Spleen (tissue), 11 donors: Measurements from ENCODE around the gene UIMC1. TPM values are rescaled to one million over a fixed set of nuclear protein-coding genes. Genes with fewer than 3 reads are reported as not detected.

Experiments
- DNase-seq: peaks from one replicate; pipeline ENCODE4 v3.0.0-alpha.2; 2020
- H3K27ac ChIP-seq, 8 donors: fragments of 200-600 bp; sonication (generic) in 7 of 8; 1 replicate in 4 of 8; 2 replicates in 4 of 8; pipeline versions ENCODE4 v1.5.0 to v1.8.0; 2016 to 2021; ENCODE audit warnings: inconsistent platforms in 4 of 8, mild to moderate bottlenecking in 4 of 8, moderate library complexity in 1 of 8
- H3K27me3 ChIP-seq, 7 donors: fragments of 200-600 bp; sonication (generic) in 6 of 7; replicated peaks in 1 of 7; 1 replicate in 4 of 7; 2 replicates in 3 of 7; pipeline versions ENCODE4 v1.5.0 to v1.8.0; 2016 to 2021; ENCODE audit warnings: inconsistent platforms in 3 of 7, mild to moderate bottlenecking in 1 of 7
- H3K36me3 ChIP-seq, 6 donors: fragments of 200-600 bp; sonication (generic) in 5 of 6; 1 replicate in 4 of 6; 2 replicates in 2 of 6; pipeline versions ENCODE4 v1.5.0 to v1.8.0; 2016 to 2021; ENCODE audit warnings: inconsistent platforms in 2 of 6
- H3K4me1 ChIP-seq, 6 donors: fragments of 200-600 bp; sonication (generic) in 5 of 6; 1 replicate in 3 of 6; 2 replicates in 3 of 6; pipeline versions ENCODE4 v1.5.0 to v1.8.0; 2016 to 2021; ENCODE audit warnings: inconsistent platforms in 3 of 6
- H3K4me3 ChIP-seq, 8 donors: fragments of 200-600 bp; sonication (generic) in 7 of 8; 1 replicate in 4 of 8; 2 replicates in 4 of 8; pipeline versions ENCODE4 v1.5.0 to v1.8.0; 2016 to 2021; ENCODE audit warnings: inconsistent platforms in 4 of 8, mild to moderate bottlenecking in 4 of 8, moderate library complexity in 2 of 8
- H3K9me3 ChIP-seq, 8 donors: fragments of 200-600 bp; sonication (generic) in 7 of 8; 1 replicate in 4 of 8; 2 replicates in 4 of 8; pipeline versions ENCODE4 v1.5.0 to v1.8.0; 2016 to 2021; ENCODE audit warnings: inconsistent platforms in 4 of 8
- POLR2A ChIP-seq, 3 donors: fragments of 450-650 bp; IDR thresholded peaks; one replicate each; pipeline ENCODE4 v1.5.1; 2017; ENCODE audit warnings: antibody characterized with exemption in 3 of 3, mild to moderate bottlenecking in 1 of 3
- POLR2AphosphoS5 ChIP-seq, 3 donors: sonication (generic); formaldehyde crosslinking; IDR thresholded peaks; one replicate each; pipeline ENCODE4 v1.5.1; 2017; ENCODE audit warnings: antibody characterized with exemption in 3 of 3
- WGBS, 5 donors: extraction: QIAGEN DNeasy Blood & Tissue Kit in 3 of 5; methylation state at CpG; one replicate each; pipeline versions ENCODE4 v1.1.5 to v1.1.7; 2013 to 2018; 5-methylcytosine and 5-hydroxymethylcytosine counted together
- intact Hi-C: fragments of 100-400 bp; cut with DNase I; formaldehyde crosslinking; loops from one replicate; pipeline ENCODE4 v1.15.0; 2023; ENCODE audit warnings: low total_unique reads
- polyA plus RNA-seq, 3 donors: library from polyadenylated mRNA; stranded (reverse); fragments of 200-250 nt; gene quantifications; one replicate each; pipeline ENCODE4 v1.2.1, GENCODE V29; 2013
- total RNA-seq, 7 donors: library from RNA; depleted of rRNA in 3 of 7; stranded (reverse); fragments of >200 nt in 3 of 7; fragmentation: NEBNext Ultra II Directional in 4 of 7; extraction: Animal tissue kit (Norgen Biotek cat#: 25700) in 4 of 7; gene quantifications; one replicate each; pipeline versions ENCODE4 v1.1.0 to v1.2.1, GENCODE V29; 2016 to 2021
- TF ChIP-seq, protein P1 (sequence below), 11 experiments: fragments of 200-600 bp in 7 of 11; fragments of 450-650 bp in 4 of 11; sonication (generic) in 4 of 11; IDR thresholded peaks in 8 of 11; conservative IDR thresholded peaks in 3 of 11; 1 replicate in 7 of 11; 2 replicates in 4 of 11; pipeline versions ENCODE4 v1.4.0 to v1.8.0; 2016 to 2021; ENCODE audit warnings: antibody characterized with exemption in 11 of 11, inconsistent platforms in 4 of 11, mild to moderate bottlenecking in 1 of 11
- donor health status: healthy with polysubstance abuse.
- donor health status: DM: no; HTN: no; CAD: no; lungs with moderate emphysema.
- donor health status: DM: no; HTN: no; CAD: no.
- donor health status: Bipolar disorder and iron deficiency.
- donor health status: healthy.
- donor health status: DM: no; HTN: no; CAD: no.
- donor health status: DM: yes; HTN: yes; CAD: no.

The UIMC1 gene
- total and polyA plus RNA-seq, 10 donors: 34.4 to 81.8 (median 53.8) TPM

DNA sequence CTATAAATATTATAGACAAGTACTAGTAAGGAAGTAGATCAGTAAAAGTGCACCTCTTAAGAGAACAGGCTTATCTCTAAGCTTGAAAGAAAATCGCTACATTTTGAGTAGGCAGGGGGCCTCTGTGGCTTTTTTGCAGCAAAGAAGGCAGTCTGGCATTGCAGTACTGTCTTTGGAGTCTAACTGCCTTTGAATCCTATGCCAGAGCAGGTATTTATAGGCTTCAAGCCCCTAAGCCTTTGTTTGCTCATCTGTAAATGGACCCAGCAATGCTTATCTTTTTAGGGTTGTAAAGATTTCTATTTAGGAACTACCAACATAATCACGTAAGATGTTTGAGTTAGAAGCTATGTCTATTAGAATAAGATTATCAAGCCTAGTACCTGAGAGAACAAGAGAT is 83.8 kb downstream of the UIMC1 start:
- Histone ChIP-seq H3K4me3 (no peak overlapping the region), H3K36me3 (peaks cover 0 to 69% (median 15%) of the 10 kb centered on the region in 6 donors), H3K27ac (no peak overlapping the region), H3K27me3 (no peaks in the 10 kb centered on the region), H3K4me1 (no peaks in the 10 kb centered on the region), H3K9me3 (no peaks in the 10 kb centered on the region)
- WGBS, 5 donors: 89 to 96% (median 93%) methylated on average over 2 of the region's 2 CpGs
- DNase-seq: no peak
- TF ChIP-seq POLR2AphosphoS5 (IDR thresholded peaks at IDR 0.05) (no peak), POLR2A (IDR thresholded peaks at IDR 0.05) (no peak)
- TF ChIP-seq, protein P1, sequence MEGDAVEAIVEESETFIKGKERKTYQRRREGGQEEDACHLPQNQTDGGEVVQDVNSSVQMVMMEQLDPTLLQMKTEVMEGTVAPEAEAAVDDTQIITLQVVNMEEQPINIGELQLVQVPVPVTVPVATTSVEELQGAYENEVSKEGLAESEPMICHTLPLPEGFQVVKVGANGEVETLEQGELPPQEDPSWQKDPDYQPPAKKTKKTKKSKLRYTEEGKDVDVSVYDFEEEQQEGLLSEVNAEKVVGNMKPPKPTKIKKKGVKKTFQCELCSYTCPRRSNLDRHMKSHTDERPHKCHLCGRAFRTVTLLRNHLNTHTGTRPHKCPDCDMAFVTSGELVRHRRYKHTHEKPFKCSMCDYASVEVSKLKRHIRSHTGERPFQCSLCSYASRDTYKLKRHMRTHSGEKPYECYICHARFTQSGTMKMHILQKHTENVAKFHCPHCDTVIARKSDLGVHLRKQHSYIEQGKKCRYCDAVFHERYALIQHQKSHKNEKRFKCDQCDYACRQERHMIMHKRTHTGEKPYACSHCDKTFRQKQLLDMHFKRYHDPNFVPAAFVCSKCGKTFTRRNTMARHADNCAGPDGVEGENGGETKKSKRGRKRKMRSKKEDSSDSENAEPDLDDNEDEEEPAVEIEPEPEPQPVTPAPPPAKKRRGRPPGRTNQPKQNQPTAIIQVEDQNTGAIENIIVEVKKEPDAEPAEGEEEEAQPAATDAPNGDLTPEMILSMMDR (IDR thresholded peaks at IDR 0.05 in 8 of 11, conservative IDR thresholded peaks at IDR 0.05 in 3 of 11): no peak
- intact Hi-C loops: no loop called here

DNA sequence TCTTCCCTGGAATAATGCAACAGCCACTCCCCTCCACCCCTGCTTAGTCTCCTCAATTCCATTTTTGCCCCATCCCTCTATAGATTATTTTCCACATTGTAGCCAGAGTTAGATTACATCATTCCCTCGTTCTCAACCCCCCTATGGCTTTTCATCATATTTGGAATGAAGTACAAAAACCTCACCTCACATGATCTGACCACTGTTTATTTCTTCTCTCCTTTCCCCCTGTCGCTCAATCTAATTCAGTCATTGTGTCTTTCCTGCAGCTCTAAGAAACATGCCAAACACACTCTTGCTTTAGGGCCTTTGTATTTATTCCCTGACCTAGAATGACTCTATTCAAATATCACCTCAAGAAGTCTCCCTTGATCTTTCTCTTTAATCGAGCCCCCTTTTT is 84.9 kb downstream of the UIMC1 start:
- WGBS, 5 donors: 86 to 97% (median 89%) methylated on average over 3 of the region's 3 CpGs
- no peak overlapping the region for H3K4me3 ChIP-seq
- intact Hi-C loops: no loop called here
- no peak overlapping the region for H3K27ac ChIP-seq
- H3K4me1 ChIP-seq: no peaks in the 10 kb centered on the region
- no peak for DNase-seq
- no peak for TF ChIP-seq POLR2AphosphoS5 (IDR thresholded peaks at IDR 0.05)
- TF ChIP-seq, protein P1 (IDR thresholded peaks at IDR 0.05 in 8 of 11, conservative IDR thresholded peaks at IDR 0.05 in 3 of 11): no peak
- no peak for TF ChIP-seq POLR2A (IDR thresholded peaks at IDR 0.05)
- no peaks in the 10 kb centered on the region for H3K27me3 ChIP-seq
- H3K36me3 ChIP-seq: peaks cover 0 to 72% (median 12%) of the 10 kb centered on the region in 6 donors
- no peaks in the 10 kb centered on the region for H3K9me3 ChIP-seq

DNA sequence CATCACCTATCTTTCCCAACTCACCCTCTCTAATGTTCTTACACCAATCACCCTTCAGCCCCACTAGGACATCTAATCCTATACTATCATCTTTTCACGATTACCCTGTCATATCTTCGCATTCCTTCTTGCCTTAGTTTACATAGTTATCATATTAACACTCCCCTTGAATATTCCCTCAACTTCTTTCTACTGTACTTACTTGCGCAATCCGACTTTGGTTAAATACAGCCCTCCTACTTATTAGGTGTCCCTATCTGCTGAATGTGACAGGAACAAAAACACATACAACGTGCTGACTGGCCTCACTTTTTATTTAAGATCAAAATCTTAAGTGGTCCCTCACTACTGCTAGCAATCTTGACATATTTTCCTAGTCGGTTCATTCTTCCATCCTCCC is 88.0 kb downstream of the UIMC1 start:
- intact Hi-C loops: no loop called here
- Histone ChIP-seq H3K36me3 (peaks cover 0 to 84% (median 8%) of the 10 kb centered on the region in 6 donors), H3K4me3 (no peak overlapping the region), H3K27me3 (no peaks in the 10 kb centered on the region), H3K4me1 (no peaks in the 10 kb centered on the region), H3K27ac (no peak overlapping the region), H3K9me3 (no peaks in the 10 kb centered on the region)
- no peak for TF ChIP-seq POLR2AphosphoS5 (IDR thresholded peaks at IDR 0.05)
- TF ChIP-seq, protein P1 (IDR thresholded peaks at IDR 0.05 in 8 of 11, conservative IDR thresholded peaks at IDR 0.05 in 3 of 11): no peak
- no peak for TF ChIP-seq POLR2A (IDR thresholded peaks at IDR 0.05)
- no peak for DNase-seq
- WGBS, 5 donors: 96 to 98% (median 97%) methylated on average over 6 of the region's 6 CpGs

DNA sequence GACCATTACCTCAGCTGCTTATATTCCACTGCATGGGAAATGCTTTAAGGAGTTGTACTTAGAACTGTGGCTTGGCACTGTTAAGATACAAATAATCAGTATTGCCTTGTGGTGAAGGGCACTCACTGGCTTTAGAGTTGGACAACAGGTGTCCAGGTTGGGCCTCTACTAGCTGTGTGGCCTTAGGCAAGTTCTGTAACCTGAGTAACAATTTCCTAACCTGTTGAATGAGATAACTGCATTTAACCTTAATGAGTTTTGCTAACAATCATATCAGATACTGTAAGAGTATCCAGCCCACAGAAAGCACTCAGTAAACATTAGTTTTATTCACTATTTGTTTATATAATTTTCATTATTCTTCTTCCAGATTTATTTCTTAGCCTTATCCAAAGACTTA is 90.2 kb downstream of the UIMC1 start:
- Histone ChIP-seq H3K9me3 (no peaks in the 10 kb centered on the region), H3K36me3 (peaks cover 0 to 86% (median 8%) of the 10 kb centered on the region in 6 donors), H3K27me3 (no peaks in the 10 kb centered on the region), H3K4me3 (no peak overlapping the region), H3K4me1 (no peaks in the 10 kb centered on the region), H3K27ac (no peak overlapping the region)
- no peak for DNase-seq
- TF ChIP-seq POLR2AphosphoS5 (IDR thresholded peaks at IDR 0.05) (no peak), POLR2A (IDR thresholded peaks at IDR 0.05) (no peak)
- TF ChIP-seq, protein P1 (IDR thresholded peaks at IDR 0.05 in 8 of 11, conservative IDR thresholded peaks at IDR 0.05 in 3 of 11): no peak
- intact Hi-C loops: no loop called here
